Lower leg skin (tissue), 4 donors: ENCODE measurements around the gene FILIP1. TPM values are rescaled to one million over a fixed set of nuclear protein-coding genes. Genes with fewer than 3 reads are reported as not detected.

Source experiments
- DNase-seq, 2 donors: peaks; one replicate each; pipeline ENCODE4 v3.0.0-alpha.2; 2019; ENCODE audit warnings: low spot score in 2 of 2
- H3K4me3 ChIP-seq: fragments of 200-600 bp; sonication (generic); 2 replicates; pipeline ENCODE4 v1.5.1; 2017; ENCODE audit warnings: mild to moderate bottlenecking, low read depth; ENCODE audit not compliant: poor library complexity, severe bottlenecking
- CTCF ChIP-seq, 3 donors: fragments of 450-650 bp; IDR thresholded peaks; one replicate each; pipeline ENCODE4 v1.5.1; 2016; ENCODE audit warnings: antibody characterized with exemption in 3 of 3, mild to moderate bottlenecking in 3 of 3, moderate library complexity in 2 of 3
- POLR2A ChIP-seq, 2 donors: fragments of 450-650 bp; IDR thresholded peaks; one replicate each; pipeline ENCODE4 v1.6.1; 2016 to 2017; ENCODE audit warnings: antibody characterized with exemption in 2 of 2, mild to moderate bottlenecking in 1 of 2, moderate library complexity in 1 of 2
- WGBS, 2 donors: methylation state at CpG; one replicate each; pipeline ENCODE4 v1.1.5; 2018; 5-methylcytosine and 5-hydroxymethylcytosine counted together
- intact Hi-C: fragments of 100-400 bp; cut with DNase I; formaldehyde crosslinking; loops from one replicate; pipeline ENCODE4 v1.15.0; 2023; ENCODE audit warnings: low total_unique reads
- total RNA-seq, 4 donors: library from RNA; depleted of rRNA; stranded (reverse); fragments of >200 nt; gene quantifications; one replicate each; pipeline ENCODE4 v1.1.0, GENCODE V29; 2016

FILIP1 gene
- total RNA-seq, 4 donors from 2014 or later: 0.38 to 1.6 (median 0.92) TPM

DNA sequence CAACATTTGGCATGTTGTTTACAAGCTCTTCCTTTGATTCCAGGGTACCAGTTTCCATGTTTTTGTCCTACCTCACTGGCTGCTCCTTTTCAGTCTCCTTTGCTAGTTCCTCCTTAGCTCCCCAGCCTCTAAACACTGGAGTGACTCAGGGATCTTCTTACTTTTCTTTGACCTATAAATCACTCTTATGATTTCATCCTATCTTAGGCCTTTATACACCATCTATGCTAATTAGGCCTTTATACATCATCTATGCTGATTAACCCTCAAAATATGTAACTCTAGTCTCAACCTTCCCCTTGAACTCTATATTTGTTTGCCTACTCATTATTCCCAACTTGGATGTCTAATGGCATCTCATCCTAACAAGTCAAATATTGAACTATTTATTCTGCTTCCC is 218.5 kb downstream of the FILIP1 start:
- no peak overlapping the region for H3K4me3 ChIP-seq
- no peak for TF ChIP-seq CTCF (IDR thresholded peaks at IDR 0.05)
- no peak for TF ChIP-seq POLR2A (IDR thresholded peaks at IDR 0.05)
- intact Hi-C loops: no loop called here
- DNase-seq: no peak

- TF ChIP-seq POLR2A (IDR thresholded peaks at IDR 0.05) (no peak), CTCF (IDR thresholded peaks at IDR 0.05) (no peak)
- WGBS, 2 donors: 87 to 89% methylated on average over 4 of the region's 4 CpGs
- no peak overlapping the region for H3K4me3 ChIP-seq
- intact Hi-C loops: no loop called here
- no peak for DNase-seq
Measured at GRCh38 chr6:75273009-75273408, 220.6 kb downstream of the FILIP1 start.

- no peak overlapping the region for H3K4me3 ChIP-seq
Measured at GRCh38 chr6:75272145-75272840, 221.3 kb downstream of the FILIP1 start.

DNA sequence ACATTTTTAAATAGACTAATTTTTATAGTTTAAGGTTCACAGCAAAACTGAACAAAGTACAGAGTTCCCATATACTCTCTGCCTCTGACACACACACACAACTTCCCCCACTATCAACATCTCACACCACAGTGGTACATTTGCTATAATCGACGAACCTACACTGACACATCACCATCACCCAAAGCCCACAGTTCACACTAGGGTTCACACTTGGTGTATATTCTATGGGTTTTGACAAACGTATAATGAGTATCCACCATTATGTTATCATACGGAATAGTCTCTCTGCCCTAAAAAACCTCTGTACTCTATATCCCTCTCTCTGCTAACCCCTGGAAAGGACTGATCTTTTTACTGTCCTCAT is 224.6 kb downstream of the FILIP1 start:
- intact Hi-C loops: no loop called here
- TF ChIP-seq CTCF (IDR thresholded peaks at IDR 0.05) (no peak), POLR2A (IDR thresholded peaks at IDR 0.05) (no peak)
- no peak for DNase-seq
- no peak overlapping the region for H3K4me3 ChIP-seq
- 91 to 94% methylated on average over 4 of the region's 4 CpGs for WGBS, 2 donors

More at GRCh38 chr6:75272145-75272840, 221.3 kb downstream of the FILIP1 start:
- 82 to 89% methylated on average over 5 of the region's 5 CpGs for WGBS, 2 donors
- no peak for DNase-seq
- intact Hi-C loops: no loop called here
- TF ChIP-seq CTCF (IDR thresholded peaks at IDR 0.05) (no peak), POLR2A (IDR thresholded peaks at IDR 0.05) (no peak)

DNA sequence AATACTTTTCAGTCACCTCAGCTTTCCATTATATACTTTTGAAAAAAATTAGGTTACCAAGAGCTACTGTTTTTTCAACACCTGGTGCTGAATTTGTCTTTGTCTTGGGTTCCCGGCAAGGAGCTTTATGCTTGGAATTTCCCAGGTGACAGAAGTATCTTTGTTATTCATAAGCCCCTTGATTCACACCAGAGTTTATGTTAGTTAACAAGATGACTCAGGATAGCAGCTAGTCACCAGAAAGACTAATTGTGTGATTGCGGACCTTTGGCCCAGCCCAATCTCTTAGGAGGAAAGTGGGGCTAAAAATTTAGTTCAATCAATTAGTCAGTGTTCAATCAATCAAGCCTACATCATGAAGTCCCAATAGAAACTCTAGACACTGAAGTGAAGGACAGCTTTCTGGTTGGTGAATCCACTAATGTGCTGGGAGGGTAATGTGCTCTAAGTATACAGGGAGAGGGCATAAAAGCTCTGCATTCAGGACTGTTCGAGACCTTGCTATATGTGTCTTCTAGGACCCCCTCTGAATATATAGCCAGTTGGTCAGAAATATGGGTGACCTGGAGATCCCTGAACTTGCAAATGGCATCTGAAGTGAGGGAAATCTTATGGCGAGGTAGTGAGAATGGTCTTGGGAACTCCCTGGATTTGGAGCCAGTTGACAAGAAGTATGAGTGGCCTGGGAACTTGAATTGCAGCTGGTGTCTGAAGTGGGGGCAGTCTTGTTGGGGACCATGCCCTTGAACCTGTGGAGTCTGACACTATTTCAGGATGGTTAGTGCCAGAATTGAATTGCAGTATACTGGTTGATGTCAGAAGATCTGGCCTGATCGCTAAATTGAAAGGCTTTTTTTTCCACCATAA is 225.2 kb downstream of the FILIP1 start:
- no peak overlapping the region for H3K4me3 ChIP-seq
- intact Hi-C loops: no loop called here
- 73 to 75% methylated on average over 5 of the region's 5 CpGs for WGBS, 2 donors
- DNase-seq: no peak
- no peak for TF ChIP-seq POLR2A (IDR thresholded peaks at IDR 0.05)
- no peak for TF ChIP-seq CTCF (IDR thresholded peaks at IDR 0.05)
